ENCODE measurements around the gene VAC14.
"Not testable (repeated sequence)": the region's sequence is repeated elsewhere in the genome, so short reads cannot be mapped to it uniquely, and the experiment has no call there.

Gene VAC14

DNA sequence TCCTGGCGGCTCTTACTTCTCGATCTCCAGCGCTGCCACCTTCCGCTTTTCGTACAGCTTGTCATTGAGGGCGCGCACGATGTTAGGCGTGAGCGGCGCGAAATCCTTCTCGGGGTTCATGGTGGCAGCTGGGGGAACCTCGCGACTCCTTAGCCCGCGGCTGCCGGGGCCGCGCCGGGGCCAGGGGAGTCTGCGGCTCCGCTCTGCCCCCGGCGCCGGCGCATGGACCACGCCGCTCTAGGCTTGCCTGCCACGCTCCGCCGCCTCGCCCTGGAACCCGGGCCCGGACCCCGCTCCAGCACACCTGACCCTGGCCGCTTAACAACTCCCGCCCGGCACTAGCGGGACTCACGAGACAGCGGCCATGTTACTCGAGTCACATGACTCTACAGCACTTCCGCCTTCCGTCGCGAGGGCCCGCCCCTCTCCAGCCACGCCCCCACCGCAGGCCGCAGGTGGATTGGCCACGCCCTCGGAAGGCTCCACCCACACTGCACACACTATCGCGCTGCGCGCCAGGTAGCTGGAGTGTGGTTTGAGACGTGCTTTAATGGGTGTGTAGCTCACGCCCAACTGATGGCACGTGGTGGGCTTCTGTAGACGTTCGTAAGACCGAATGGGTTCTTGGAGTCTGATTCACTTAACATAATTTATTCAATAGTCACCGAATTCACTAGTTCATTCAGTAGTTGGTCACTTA, at the start of gene VAC14:
Gene VAC14 (minus strand): TSS at position 378 of the 700 bp plus-strand sequence. CDS start 258 bp downstream, at position 120.
- peak; percentile 95 for DNase-seq (ENCODE audit: low read depth)

DNA sequence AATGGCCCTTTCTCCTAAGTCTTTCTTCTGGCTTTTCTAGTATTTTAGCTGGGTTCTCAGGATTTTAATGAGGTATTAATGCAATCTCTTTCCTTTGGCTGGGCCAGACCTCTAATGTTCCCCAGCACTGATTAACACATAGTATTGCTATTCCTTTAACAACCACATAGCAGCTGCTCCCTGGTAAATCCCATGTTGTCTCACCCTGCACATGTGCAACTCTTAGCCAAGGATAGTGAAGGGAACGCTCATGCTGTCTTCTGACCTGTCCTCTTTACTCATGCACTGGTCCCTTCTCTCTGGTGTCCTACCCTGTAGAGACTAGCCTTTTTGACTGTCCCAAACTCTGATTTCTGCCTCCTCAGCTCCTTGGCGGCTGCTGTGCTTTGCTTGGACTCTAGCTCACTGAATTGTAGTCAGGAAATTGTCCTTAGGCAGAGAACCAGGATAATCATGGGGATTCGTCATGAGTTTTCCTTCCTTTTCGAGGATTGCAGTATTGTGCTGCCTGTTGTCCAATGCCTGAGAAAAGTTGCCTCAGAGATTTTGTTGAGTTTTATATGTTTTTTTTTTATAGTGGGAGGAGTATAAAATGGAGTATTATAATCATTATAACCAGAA, 22.6 kb upstream of the VAC14 start:
- DNase-seq (ENCODE audit: low read depth), result not testable (repeated sequence)

DNA sequence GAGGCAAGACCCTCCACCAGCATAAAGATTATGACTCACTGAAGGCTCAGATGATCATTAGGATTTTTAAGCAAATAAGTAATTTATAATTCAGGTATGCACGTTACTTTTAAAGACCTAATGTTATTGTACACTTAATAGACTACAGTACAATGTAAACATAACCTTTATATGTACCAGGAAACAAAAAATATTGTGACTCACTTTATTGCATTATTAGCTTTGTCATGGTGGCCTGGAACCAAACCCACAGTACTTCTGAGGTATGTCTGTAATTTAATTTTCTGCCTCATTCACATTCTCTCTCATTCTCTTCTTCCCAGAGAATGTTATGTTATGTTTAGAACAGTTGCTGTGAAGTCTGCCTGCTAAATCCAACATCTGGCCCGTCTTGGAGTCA, 21.8 kb upstream of the VAC14 start:
- DNase-seq (ENCODE audit: low read depth), result not testable (repeated sequence)

DNA sequence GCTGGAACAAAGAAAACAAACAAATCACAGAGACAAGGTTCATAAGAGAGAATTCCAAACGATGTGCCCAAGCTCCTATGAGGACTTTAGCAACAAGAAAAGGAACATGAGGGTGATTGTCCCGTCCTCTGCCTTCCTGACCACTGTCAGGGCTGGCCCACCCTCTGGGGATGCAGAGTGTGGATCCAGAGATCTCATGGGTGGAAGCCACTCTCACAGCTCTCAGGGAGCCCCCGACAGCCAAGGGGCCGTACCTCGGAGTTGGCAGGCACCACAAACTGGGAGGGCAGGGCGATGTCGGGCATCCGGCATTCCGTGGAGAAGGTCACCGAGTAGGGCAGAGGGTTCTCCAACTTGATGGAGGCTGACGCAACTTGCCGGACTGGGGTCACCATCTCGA, 17.1 kb upstream of the VAC14 start:
- not testable (repeated sequence) for DNase-seq (ENCODE audit: low read depth)

DNA sequence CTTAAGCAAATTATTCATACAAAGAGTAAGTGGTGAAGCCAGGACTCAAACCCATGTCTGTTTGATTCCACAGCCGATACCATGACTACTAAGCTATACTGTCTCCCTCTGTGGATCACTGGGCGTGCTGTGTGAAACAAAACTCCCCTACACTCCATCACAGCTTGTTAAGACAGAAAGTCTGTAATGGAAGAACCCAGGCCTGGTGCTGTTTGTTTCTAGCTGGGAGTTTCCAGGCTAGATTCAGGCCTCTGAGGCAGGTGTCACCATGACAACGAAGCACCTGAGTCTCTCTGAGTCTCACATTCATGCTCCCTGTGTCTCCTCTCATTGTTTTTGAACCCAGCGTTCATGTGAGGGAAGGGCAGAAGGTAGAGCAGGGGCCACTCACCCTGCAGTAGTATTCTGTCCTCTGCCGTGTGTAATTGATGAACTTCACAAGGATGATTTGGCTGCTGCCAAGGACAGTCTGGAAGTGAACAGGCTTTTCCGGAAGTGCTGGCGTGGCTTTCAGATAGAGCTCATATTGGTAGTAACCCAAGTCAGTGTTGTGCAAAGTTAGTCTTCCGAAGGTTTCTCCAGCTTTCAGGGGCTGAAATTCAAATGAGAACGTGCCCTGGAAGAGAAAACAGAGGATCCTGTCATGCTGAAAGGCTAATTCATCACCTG, 8.6 kb upstream of the VAC14 start:
- DNase-seq (ENCODE audit: low read depth), result no peak

DNA sequence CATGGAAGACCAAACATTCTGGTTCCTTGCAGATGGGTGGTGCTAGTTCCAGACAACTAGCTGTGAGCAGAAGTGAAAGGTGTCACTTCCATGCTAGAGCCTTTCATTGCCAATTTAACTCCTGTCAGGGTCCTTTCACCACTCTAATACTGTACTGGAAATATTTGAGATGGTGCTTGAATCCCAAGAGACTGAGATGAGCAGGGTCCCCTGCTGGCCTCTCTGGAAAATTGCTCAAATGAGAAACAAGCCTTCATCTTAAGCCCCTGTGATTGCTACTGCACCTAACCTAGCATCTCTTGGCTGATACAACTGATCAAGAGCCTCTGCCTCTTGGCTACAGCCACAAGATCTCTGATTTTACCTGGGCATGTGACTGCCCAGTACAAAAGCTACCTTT, 7.4 kb upstream of the VAC14 start:
- DNase-seq (ENCODE audit: low read depth), result no peak

DNA sequence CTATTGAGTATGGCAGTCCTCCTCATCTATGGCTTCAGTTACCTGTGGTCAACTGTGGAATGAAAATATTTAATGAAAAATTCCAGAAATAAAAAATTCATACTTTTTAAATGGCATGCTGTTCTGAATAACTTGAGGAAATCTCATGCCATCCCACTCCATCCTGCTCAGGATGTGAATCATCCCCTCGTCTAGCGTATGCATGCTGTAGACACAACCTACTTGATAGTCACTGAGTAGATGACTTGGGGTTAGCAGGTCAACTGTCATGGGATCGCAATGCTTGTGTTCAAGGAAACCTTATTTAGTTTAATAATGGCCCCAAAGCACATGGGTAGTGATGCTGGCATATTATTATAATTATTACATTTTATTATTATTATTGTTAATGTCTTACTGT, 4.8 kb upstream of the VAC14 start:
- no peak for DNase-seq (ENCODE audit: low read depth)

DNA sequence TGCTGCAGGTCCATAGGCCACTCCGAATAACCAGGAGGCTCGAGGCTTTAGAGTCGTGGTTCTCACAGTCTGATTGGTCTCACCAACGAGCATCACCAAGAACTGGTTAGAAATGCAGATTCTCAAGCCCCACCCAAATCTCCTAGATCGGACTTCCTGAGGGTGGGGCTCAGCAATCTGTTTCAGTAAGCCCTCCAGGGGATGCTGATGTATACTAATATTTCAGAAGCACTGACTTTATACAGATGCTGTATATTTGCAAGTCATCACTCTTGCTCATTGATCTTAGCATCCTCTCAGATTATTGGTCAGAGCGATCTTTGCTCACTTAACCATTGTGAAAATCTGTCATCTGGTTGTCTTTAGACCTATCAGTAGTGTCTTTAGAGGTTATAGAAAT, 4.4 kb upstream of the VAC14 start:
- DNase-seq (ENCODE audit: low read depth), result no peak

DNA sequence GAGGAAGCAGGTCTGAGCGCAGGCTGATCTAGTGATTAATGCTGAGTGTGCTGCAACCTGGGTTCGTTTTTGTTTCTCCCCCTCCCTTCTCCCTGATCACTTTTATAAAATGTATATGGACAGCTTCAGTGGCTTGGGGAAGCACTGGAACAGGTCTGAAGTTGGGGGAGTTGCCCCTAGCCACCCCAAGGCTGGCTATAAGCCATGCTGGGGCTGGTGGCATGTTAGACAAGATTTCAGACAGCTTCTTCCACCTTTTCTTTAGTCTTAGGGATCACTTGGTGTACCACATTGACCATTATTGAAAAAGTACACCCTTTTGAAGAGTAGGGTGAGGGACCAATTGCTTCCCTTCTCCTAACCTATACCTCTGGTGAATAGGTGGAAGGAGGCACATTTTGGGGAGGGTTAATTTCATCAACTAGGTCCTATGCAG, 3.8 kb upstream of the VAC14 start:
- no peak for DNase-seq (ENCODE audit: low read depth)

DNA sequence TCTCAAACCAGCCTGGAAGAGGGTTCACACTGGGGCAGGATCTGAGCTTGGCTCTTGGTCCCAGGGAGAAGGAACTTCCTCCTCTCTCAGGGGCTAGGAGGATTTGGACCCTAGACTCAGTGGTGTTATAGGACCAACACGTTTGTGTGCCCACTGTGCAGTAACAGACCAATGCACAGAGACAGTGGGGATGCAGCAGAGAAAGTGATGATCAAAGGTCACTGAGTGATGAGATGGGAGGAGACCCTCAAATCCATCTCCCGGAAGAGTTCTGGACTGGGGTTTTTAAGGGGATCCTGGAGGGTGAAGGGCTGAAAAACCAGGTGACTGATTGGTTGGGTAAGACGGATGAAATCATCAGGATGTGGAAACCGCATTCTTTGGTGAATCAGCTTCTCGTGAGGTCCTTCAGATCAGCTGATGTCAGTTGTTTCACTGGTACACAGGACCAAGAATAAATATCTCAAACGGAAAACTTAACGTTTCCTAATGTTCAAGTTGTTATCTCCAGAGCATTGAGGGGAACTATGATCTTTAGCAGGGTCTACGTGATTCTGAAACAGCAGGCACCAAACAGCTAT, 3.3 kb upstream of the VAC14 start:
- DNase-seq (ENCODE audit: low read depth), result no peak

DNA sequence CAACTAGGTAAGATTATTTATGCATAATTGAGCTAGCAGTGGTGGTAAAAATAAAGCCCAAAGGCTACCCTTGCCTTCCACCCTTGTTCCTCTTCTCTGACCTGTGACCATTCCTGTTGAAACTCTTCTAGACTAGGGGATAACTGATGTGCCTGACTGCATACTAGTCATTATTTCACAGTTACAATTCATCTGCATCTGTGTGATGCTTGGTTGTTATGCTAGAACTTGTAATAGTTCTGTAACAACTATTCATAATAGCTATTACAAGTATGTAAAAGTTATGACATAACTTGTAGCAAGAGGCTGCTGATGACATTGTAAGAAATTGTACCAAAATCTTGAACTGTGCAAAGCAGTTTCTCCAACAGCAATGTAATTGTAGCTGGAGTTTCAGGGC, 2.4 kb upstream of the VAC14 start:
- no peak for DNase-seq (ENCODE audit: low read depth)

DNA sequence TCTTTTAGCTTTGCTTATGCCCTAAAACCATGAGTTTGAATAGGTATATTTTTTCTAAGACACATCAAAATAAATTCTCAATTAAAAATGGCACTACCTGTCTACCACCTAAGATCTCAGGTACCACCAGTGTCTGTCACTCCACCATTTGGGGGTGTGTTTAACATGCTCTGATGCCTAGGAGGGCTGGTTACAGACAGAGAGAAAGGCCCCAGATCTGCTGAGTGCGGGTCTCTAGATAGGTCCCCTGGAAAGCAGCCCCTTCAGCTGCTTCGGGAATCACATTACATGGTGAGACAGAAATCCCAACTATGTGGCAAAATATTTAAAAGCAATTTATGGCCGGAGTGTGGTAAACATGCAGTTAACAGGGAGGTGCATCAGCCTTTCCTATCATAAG, 653 bp upstream of the VAC14 start:
- no peak for DNase-seq (ENCODE audit: low read depth)

DNA sequence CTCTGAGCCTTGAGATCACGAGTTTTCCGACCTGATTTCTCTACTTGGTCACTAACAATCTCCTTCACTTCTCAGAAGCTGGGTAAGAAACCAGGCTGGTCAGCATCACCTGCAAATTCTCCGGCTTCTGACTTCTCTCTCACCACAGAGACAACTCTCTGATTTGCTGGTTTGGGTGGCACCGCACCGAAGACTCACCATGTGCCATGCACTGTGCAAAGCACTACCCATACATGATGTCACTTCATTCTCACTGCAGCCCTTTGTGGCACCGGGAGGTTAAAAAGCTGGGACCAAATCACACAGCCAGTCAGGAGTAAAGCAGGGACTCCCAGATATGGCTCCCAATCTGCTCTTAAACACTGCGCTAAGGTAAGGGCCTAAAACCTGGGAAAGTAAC, 647 bp downstream of the VAC14 start:
- no peak for DNase-seq (ENCODE audit: low read depth)

DNA sequence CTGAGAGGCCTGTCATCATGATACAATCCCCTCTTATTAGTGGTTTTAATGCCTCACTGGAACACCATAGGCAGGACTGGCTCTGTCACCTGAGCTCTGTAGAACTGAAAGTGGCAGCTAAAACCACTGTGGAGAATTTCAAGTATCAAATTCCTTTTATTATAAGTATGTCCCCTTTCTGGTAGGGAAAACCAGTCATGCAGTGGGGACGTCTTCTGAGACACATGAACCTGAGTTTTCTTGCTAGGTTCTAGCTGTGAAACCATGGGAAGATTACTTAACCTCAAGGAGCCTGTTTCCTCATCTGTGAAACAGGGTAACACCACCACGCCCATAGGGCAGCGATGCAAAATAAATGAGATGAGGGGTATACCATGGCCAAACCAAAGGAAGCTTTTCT, 4.7 kb downstream of the VAC14 start:
- no peak for DNase-seq (ENCODE audit: low read depth)

DNA sequence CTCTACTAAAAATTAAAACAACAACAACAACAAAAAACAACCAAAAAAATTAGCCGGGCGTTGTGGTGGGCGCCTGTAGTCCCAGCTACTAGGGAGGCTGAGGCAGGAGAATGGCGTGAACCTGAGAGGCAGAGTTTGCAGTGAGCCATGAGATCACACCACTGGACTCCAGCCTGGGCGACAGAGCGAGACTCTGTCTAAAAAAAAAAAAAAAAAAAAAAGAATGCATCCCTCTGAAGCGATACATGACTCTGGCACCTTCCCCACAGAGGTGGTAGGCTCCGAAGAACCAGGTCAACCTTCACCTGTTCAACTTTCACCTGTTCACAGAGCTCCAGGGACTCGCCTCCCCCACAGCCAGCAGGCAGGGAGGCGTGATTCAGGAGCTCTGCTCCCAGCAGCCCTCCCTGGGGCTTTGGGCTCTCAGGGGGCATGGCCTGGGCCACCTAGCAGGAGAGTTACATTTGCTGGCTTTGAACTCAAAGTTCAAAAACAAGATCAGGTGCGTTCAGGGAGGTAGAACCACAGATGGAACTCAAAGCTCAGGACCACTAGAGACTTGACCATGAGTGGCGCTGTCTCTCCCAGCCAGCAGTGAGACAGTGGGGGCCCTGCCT, 5.6 kb downstream of the VAC14 start:
- no peak for DNase-seq (ENCODE audit: low read depth)

DNA sequence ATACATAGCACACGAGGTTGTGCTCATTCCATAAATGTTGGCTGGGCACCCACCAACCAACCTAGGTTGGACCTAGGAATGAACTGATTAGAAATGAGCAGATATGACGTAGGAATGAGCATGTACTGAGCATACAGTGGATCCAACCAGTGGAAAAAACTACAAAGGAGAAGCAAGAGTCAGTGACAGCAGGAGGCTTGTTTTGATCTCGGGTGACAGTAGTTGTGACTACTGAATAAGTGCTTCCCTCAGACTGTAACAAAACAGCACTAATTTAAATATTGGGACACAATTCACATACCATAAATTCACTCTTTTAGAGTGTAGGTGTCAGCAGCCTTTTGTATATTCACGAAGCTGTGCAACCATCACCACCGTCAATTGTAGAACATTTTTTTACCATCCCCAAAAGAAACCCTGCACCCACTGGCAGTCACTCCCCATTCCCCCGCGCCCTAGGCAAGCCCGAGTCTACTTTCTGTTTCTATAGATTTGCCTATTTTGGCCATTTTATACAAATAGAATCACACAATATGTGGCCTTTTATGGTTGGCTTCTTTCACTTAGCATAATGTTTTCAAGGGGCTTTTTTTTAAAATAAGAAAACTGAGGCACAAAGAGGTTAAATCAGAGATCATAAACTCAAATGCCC, 7.0 kb downstream of the VAC14 start:
- no peak for DNase-seq (ENCODE audit: low read depth)

DNA sequence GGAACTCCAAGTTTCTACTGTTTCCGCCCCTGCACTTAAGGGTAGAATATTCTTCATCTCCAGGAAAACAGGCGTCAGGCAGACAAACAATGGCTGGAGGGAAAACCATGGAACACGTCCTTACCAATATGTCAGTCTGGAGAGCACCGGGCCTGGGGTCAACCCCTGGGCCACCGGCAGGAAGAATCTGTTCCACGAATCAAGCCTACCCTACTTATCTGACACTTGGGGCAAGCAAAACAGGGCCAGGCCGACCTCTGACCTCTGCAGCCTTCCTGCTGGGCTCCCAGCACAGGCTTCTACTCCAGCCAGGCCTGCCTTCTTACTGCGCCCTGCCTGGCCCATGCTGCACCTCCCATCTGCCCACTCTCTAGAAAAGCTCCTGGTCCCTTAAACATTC, 10.1 kb downstream of the VAC14 start:
- no peak for DNase-seq (ENCODE audit: low read depth)

DNA sequence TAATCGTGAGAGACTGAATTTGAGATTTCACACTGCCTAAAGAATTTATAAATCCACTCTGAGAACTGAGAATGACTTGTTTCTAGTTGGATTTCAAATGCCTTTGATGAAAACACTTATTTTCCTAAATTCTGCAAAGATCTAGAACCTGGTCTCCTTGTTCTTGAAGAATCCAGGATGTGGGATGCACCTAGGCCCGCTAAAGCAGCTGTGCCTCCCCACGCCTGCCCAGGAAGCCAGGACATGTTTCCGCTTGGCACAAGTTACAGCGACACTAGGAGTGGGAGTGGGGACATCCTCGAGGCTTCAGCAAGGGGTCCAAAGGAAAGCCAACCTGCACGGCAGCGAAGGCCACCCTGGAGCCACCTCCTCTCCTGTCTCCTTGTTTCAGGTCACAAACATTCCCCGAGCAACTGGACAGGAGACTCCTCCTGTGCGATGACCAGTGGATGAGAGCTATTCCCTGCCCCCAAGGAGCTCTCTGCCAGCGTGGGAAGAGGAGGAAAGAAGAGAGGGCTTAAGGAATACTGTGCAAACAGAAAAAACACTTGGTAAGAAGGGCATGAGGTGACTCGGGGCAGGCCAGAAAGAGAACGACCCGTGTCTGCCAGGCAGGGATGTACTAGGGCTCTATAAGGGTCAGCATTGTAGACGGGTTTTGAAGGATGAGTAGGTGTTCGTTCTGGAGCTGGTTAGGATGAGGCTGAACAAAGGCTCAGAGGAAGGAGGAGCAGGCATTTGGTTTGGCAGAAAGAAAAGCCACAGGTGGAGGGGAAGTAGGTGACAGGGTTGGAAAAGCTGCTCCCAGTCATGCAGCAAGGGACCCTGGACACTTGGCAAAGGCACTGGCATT, 11.1 kb downstream of the VAC14 start:
- no peak for DNase-seq (ENCODE audit: low read depth)

DNA sequence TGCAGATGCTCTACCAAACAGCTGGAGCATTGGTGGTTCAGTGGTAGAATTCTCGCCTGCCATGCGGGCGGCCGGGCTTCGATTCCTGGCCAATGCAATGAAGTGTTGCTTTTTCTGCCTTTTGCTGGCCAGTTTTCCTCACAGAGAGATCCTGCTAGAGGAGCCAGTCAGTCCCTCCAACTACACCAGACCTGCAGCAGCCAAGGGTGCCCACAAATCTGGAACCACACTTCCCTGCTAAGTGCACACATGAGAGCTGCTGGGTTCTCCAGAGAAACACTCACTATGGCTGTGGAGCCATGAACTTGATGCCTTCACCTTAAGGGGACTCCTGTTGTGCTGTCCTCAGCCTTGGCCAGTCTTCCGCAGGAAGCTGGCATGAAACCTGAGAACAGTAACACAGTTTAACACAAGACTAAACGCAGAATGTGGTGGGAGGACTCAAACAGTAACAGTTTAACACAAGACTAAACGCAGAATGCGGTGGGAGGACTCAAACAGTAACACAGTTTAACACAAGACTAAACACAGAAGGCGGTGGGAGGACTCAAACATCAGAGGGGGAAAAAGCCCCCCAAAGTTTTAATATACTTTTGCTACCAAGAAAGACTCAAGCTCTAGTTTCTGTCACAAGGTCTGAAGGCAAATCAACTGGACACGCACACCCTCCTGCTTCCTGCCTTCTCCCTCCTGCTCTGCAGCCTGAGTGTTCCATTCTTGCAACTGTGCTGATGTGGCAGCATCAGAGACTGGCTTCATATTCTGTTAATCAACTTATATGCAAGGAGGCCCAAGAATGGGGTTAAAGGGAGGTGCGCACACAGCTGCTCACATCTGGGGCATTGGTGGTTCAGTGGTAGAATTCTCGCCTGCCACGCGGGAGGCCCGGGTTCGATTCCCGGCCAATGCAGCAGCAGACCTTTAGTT, 12.0 kb downstream of the VAC14 start:
- no peak for DNase-seq (ENCODE audit: low read depth)

Data from stimulated activated CD8-positive, alpha-beta memory T cell treated with anti-CD3 and anti-CD28 coated beads, Interleukin-15, amount 100 ng/mL, for 24 hours (primary cell).